NCI-H748 treated with DMSO at 0.1 percent for 48 hours (cell line): ENCODE measurements around the gene NRARP.
"Not testable (repeated sequence)": the region's sequence is repeated elsewhere in the genome, so short reads cannot be mapped to it uniquely, and the experiment has no call there.

Experiments used
- DNase-seq: peaks from one replicate; lab custom pipeline; 2025; lab: John Stamatoyannopoulos, UW

Gene NRARP, protein sequence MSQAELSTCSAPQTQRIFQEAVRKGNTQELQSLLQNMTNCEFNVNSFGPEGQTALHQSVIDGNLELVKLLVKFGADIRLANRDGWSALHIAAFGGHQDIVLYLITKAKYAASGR

GRCh38 chr9:137302118-137302448 is at the start of gene NRARP:
Gene NRARP, minus strand, starts transcription at chr9:137302271. Its CDS starts 343 bp downstream, at chr9:137301928.
- peak; percentile 66 for DNase-seq

GRCh38 chr9:137350696-137351584 is 48.9 kb upstream of the NRARP start:
- no peak for DNase-seq

DNA sequence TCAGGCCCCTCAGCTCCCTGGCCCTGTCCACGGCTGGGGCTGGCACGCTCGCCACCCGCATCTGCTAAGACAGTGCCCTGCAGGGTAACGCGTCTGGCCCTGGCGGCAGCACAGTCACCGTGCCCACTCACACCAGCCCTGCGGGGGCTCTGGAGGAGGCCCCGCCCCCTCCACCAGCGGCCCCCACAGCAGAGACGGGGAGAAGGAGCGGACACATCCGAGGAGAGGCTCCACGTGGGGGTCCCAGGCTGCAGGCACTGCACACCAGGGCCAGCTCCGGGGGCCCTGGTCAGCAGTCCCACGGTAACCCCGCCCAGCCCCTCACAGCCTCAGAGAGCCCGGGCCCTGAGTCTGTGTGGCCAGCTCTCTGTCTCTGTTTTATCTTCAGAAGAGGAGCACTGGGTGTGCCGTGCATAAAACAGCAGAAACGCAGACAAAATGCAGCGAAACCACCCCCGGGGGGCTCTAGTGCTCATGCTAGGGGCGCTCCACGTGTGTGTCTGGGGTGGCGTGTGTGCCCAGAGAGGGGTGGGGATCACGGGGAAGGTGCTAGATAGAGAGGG is 47.5 kb upstream of the NRARP start:
- no peak for DNase-seq

DNA sequence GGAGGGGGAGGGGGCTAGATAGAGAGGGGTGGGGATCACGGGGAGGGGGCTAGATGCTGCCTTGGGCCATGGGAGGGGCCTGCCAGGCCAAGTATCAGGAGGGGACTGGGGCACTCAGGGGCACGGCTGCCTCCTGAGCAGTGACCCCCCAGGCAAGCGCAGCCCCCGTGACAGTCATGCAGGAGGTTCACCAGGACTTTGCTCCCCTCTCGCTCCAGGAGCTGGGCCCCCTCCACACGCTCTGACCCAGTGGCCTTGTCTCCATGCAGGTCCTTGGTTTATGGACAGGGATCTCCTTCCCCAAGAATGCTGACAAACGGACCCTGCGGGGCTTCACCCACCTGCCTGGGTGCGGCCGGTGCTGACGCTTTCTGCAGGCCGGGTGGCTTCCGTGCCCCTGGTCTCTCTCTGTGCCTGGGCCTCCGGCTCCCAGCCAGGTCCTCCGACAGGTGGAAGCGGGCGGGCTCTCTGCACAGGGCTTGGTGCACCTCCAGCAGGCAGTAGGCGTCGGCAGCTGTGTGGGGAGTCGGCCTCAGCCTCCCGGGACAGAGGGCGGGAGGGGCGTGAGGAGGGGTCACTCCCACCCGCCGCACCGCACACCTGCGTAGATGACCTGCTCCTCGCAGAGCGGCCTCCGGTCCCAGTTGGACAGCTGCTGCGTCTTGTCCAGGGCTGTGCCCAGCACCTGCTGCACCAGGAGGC is 46.8 kb upstream of the NRARP start:
- DNase-seq = no peak

- DNase-seq = no peak
Measured at GRCh38 chr9:137347928-137348327, 45.9 kb upstream of the NRARP start.

GRCh38 chr9:137342482-137342881 is 40.4 kb upstream of the NRARP start:
- no peak for DNase-seq

DNA sequence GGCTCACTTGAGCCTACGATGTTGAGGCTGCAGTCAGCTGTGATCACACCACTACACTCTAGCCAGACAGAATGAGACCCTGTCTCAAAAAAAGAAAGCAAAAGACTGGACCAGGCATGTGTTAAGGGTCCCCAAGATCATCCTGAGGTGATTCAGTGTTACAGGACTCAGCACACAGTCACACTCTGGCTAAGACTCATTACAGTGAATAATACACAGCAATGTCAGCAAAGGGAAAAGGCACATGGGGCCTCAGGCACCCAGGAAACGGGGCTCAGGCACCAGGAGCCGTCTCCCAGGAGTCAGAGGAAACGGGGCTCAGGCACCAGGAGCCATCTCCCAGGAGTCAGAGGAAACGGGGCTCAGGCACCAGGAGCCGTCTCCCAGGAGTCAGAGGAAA is 39.2 kb upstream of the NRARP start:
- DNase-seq = no peak

GRCh38 chr9:137339908-137340462 is 37.9 kb upstream of the NRARP start:
- not testable (repeated sequence) for DNase-seq

DNA sequence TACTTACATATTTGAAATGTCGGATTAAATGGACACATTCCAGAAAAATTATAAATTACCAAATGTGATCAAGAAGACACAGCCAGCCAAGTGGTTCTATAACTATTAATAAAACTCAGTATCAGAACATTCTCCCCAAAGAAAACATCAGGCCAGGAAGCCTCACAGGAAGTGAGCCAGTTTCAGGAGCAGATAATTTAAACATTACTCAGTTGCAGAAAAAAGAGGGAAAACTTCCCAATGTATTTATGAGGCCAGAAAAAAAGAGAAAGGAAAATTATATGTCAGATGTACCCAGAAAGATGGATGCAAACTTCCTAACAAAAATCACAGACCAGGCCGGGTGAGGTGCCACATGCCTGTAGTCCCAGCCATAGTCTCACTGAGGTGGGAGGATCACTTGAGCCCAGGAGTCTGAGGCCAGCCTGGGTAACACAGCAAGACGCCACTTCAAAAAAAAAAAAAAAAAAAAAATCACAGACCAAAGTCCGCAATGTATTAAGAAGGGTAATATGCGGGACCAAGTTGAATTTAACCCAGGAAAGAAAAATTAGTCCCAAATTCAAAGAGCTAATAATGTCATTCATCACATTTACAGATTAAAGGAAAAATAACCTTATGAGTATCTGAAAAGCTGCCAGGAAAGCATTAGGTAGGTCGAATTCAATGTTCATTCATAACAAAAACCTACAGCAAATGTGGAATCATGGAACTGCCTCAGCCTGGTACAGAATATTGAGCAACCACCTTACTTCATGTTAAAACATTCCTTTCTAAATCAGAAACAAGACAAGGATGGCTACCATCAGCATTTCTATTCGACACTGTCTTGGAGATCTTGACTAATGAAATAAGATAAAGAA is 37.2 kb upstream of the NRARP start:
- DNase-seq = no peak

DNA sequence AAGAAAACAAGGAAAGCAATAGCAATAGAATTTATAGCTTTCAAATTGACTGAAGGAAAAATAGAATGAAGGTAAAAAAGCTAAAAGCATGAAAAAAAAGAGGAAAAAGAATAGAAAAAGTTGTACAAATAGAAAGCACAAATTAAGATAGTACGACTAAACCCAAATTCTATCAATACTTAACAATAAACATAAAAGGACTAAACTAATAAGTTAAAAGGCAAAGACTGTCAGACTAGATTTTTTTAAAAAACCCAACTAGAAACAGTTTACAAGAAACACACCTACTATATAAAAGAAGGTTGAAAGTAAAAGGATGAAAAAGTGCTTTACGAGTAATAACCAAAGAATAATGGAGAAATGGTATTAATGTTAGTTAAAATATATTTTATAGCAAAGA is 34.7 kb upstream of the NRARP start:
- no peak for DNase-seq

- DNase-seq = no peak
Measured at GRCh38 chr9:137333016-137333671, 31.1 kb upstream of the NRARP start.

DNA sequence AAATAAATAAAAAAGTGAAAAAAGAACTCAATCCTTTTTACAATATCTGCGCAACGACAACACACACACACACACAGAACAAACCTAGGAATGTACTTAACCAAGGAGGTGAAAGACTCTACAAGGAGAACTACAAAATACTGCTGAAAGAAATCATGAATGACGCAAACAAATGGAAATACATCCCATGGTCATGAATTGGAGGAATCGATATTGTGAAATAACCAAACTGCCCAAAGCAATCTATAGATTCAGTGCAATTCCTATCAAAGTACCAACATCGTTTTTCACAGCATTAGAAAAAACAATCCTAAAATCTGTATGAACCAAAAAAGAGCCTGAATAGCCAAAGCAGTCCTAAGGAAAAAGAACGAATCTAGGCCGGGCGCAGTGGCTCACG is 29.9 kb upstream of the NRARP start:
- DNase-seq = no peak

GRCh38 chr9:137330689-137331088 is 28.6 kb upstream of the NRARP start:
- DNase-seq = no peak

DNA sequence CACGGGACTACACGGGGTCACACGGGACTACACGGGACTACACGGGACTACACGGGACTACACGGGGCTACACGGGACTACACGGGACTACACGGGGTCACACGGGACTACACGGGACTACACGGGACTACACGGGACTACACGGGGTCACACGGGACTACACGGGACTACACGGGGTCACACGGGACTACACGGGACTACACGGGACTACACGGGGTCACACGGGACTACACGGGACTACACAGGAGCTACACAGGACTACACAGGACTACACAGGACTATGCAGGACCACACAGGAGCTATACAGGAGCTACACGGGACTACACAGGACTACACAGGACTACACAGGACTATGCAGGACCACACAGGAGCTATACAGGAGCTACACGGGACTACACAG is 27.5 kb upstream of the NRARP start:
- DNase-seq = not testable (repeated sequence)

- not testable (repeated sequence) for DNase-seq
Measured at GRCh38 chr9:137327641-137328550, 25.8 kb upstream of the NRARP start.

DNA sequence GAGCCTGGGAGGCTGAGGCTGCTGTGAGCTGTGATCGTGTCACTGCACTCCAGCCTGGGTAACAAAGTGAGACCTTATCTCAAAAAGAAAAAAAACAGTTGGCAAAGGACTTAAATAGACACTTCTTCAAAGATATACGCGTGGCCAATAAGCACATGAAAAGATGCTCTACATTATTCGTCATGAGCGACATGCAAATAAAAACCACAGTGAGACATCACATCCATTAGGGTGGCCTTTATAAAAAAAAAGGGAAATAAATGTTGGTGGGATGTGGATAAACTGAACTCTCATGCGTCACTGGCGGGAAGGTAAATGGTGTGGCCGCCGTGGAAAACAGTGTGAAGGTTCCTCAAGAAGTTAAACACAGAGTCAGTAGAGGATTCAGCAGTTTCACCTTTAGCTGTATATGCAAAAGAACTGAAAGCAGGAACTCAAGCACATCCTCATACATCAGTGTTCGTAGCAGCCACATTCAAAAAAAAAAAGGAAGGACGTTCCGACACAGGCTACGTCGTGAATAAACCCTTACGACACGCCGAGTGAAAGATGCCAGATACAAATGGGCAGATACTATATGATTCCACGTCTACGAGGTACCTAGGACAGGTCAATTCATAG is 24.5 kb upstream of the NRARP start:
- no peak for DNase-seq

- no peak for DNase-seq
Measured at GRCh38 chr9:137325799-137326198, 23.7 kb upstream of the NRARP start.

GRCh38 chr9:137325124-137325523 is 23.1 kb upstream of the NRARP start:
- DNase-seq = no peak

DNA sequence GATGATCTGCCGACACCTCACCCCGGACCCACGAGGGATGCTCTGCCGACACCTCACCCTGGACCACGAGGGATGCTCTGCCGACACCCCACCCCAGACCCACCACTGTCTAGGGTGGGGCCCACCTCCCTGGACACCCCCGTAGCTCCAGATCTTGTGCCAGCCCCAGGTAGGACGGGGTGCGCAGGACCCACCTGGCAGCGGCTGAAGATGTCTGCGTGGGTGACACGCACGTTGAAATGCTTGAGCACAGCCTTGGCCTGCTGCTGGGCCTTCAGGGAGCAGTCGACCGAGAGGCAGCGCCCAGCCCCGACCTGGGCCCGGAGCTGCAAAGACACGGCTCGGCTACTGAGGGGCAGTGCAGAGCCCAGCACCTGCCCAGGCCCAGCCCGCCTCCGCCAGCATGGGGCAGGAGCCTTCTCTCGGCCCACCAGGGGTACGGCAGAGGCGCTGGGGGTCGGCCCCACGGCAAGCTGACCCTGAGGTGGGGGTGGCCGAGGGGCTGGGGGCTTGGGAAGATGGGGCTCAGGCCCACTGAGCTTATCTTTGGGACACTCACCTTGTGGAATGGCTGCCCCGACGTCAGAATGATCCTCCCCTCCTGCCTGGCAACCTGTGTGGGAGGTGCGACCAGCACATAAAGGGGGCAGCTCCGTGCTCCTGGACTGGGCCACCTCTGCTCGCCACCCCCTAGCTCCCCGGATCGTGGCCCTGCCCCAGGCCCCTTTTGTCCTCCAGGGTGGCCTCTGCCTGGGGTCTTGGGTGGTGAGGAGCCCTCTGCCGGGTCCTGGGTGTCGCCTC is 21.7 kb upstream of the NRARP start:
- no peak for DNase-seq
